OCI-LY1 (cell line): ENCODE data around the gene ARPIN.

Experiments
- H2AFZ ChIP-seq: fragments of 200-600 bp; sonication (generic), shearing (Covaris generic); 2 replicates; pipeline ENCODE4 v1.6.0; 2014; ENCODE audit warnings: antibody characterized with exemption, mild to moderate bottlenecking, low read length
- H3F3A ChIP-seq: fragments of 200-600 bp; sonication (generic), shearing (Covaris generic); 2 replicates; pipeline ENCODE4 v1.6.0; 2014; ENCODE audit warnings: mild to moderate bottlenecking, antibody characterized with exemption, low read length, moderate library complexity; ENCODE audit not compliant: insufficient read depth
- H3K27ac ChIP-seq: fragments of 200-600 bp; sonication (generic); 2 replicates; pipeline ENCODE4 v1.5.1; 2014; ENCODE audit warnings: low read length, mixed run types, mild to moderate bottlenecking, low read depth; ENCODE audit not compliant: poor library complexity, severe bottlenecking
- H3K27me3 ChIP-seq: fragments of 200-600 bp; sonication (generic); 2 replicates; pipeline ENCODE4 v1.6.0; 2014; ENCODE audit warnings: antibody characterized with exemption, mild to moderate bottlenecking, low read length, moderate library complexity; ENCODE audit not compliant: insufficient read depth
- H3K36me3 ChIP-seq: fragments of 200-600 bp; sonication (generic); 2 replicates; pipeline ENCODE4 v1.6.1; 2014; ENCODE audit warnings: mild to moderate bottlenecking, antibody characterized with exemption, low read length, moderate library complexity, mixed read lengths; ENCODE audit not compliant: insufficient read depth
- H3K4me1 ChIP-seq: fragments of 200-600 bp; sonication (generic); 2 replicates; pipeline ENCODE4 v1.5.1; 2014; ENCODE audit warnings: mild to moderate bottlenecking, low read length, moderate library complexity; ENCODE audit not compliant: insufficient read depth, severe bottlenecking
- H3K4me2 ChIP-seq: fragments of 200-600 bp; sonication (generic), shearing (Covaris generic); 2 replicates; pipeline ENCODE4 v1.6.1; 2014; ENCODE audit warnings: low read length
- H3K4me3 ChIP-seq: fragments of 200-600 bp; sonication (generic); 2 replicates; pipeline ENCODE4 v1.5.1; 2014; ENCODE audit warnings: low read length, low read depth, mild to moderate bottlenecking, mixed read lengths; ENCODE audit not compliant: poor library complexity, severe bottlenecking
- H3K79me2 ChIP-seq: fragments of 200-600 bp; shearing (Covaris generic); 2 replicates; pipeline ENCODE4 v1.6.1; 2016; ENCODE audit warnings: mixed run types, low read length, mixed read lengths; ENCODE audit not compliant: insufficient read depth
- H3K9ac ChIP-seq: fragments of 200-600 bp; sonication (generic), shearing (Covaris generic); 2 replicates; pipeline ENCODE4 v1.6.1; 2014; ENCODE audit warnings: mild to moderate bottlenecking, low read length, mixed read lengths
- H3K9me2 ChIP-seq: fragments of 200-600 bp; sonication (generic), shearing (Covaris generic); 2 replicates; pipeline ENCODE4 v1.6.1; 2014; ENCODE audit warnings: low read depth, mild to moderate bottlenecking, low read length, mixed read lengths
- H3K9me3 ChIP-seq: fragments of 200-600 bp; shearing (Covaris generic); 2 replicates; pipeline ENCODE4 v1.6.1; 2014; ENCODE audit warnings: low read length, mixed read lengths
- H4K20me1 ChIP-seq: fragments of 200-600 bp; sonication (generic), shearing (Covaris generic); 2 replicates; pipeline ENCODE4 v1.6.0; 2016; ENCODE audit warnings: mild to moderate bottlenecking, low read length; ENCODE audit not compliant: insufficient read depth
- CTCF ChIP-seq: fragments of 200-600 bp; sonication (generic), shearing (Covaris generic); IDR thresholded peaks from 2 replicates; pipeline ENCODE4 v1.5.1; 2017; ENCODE audit warnings: mild to moderate bottlenecking, antibody characterized with exemption, low read length, moderate library complexity, mixed read lengths
- EZH2 ChIP-seq: fragments of 200-600 bp; sonication (generic), shearing (Covaris generic); IDR thresholded peaks from 2 replicates; pipeline ENCODE4 v1.8.0; 2017; ENCODE audit warnings: borderline replicate concordance, mixed run types, mild to moderate bottlenecking, antibody characterized with exemption, low read length, moderate library complexity, mixed read lengths

ARPIN gene

GRCh38 chr15:89907289-89907688 is 5.5 kb downstream of the ARPIN start:
- Histone ChIP-seq H3K4me1 (no peaks in the 10 kb centered on the region), H3F3A (no peaks in the 10 kb centered on the region), H3K4me3 (no peak overlapping the region), H4K20me1 (no peaks in the 10 kb centered on the region), H3K27me3 (peaks cover 22% of the 10 kb centered on the region), H3K9me3 (no peaks in the 10 kb centered on the region), H3K9ac (no peak overlapping the region), H2AFZ (no peak overlapping the region), H3K4me2 (no peak overlapping the region), H3K36me3 (no peaks in the 10 kb centered on the region), H3K79me2 (no peaks in the 10 kb centered on the region), H3K27ac (no peak overlapping the region), H3K9me2 (no peaks in the 10 kb centered on the region)
- TF ChIP-seq CTCF: no peak
- no peak for TF ChIP-seq EZH2

GRCh38 chr15:89905846-89906378 is 6.8 kb downstream of the ARPIN start:
- H3K9me3 ChIP-seq: no peaks in the 10 kb centered on the region
- H3K27me3 ChIP-seq: peaks cover 24% of the 10 kb centered on the region
- no peak for TF ChIP-seq CTCF
- TF ChIP-seq EZH2: no peak
- H2AFZ ChIP-seq: no peak overlapping the region
- H3K4me3 ChIP-seq: no peak overlapping the region
- no peaks in the 10 kb centered on the region for H4K20me1 ChIP-seq
- H3K9me2 ChIP-seq: no peaks in the 10 kb centered on the region
- no peaks in the 10 kb centered on the region for H3K4me1 ChIP-seq
- no peaks in the 10 kb centered on the region for H3K36me3 ChIP-seq
- H3K4me2 ChIP-seq: no peak overlapping the region
- H3K9ac ChIP-seq: no peak overlapping the region
- H3F3A ChIP-seq: no peaks in the 10 kb centered on the region
- H3K79me2 ChIP-seq: no peaks in the 10 kb centered on the region
- H3K27ac ChIP-seq: no peak overlapping the region

GRCh38 chr15:89904519-89904918 is 8.2 kb downstream of the ARPIN start:
- H3K9ac ChIP-seq: no peak overlapping the region
- H3K4me2 ChIP-seq: no peak overlapping the region
- H3K4me3 ChIP-seq: no peak overlapping the region
- no peaks in the 10 kb centered on the region for H3K36me3 ChIP-seq
- peaks cover 27% of the 10 kb centered on the region for H3K27me3 ChIP-seq
- no peaks in the 10 kb centered on the region for H3F3A ChIP-seq
- no peaks in the 10 kb centered on the region for H3K9me2 ChIP-seq
- no peaks in the 10 kb centered on the region for H3K4me1 ChIP-seq
- no peak for TF ChIP-seq CTCF
- TF ChIP-seq EZH2: no peak
- H4K20me1 ChIP-seq: no peaks in the 10 kb centered on the region
- H3K79me2 ChIP-seq: no peaks in the 10 kb centered on the region
- no peaks in the 10 kb centered on the region for H3K9me3 ChIP-seq
- H2AFZ ChIP-seq: no peak overlapping the region
- H3K27ac ChIP-seq: no peak overlapping the region
